NT2/D1 (cell line): ENCODE results near the gene AGAP1.

Experiments
- SUZ12 ChIP-seq: IDR thresholded peaks from 2 replicates; pipeline ENCODE4 v1.6.1; 2011; ENCODE audit not compliant: insufficient read length, insufficient read depth; ENCODE audit errors: extremely low read depth
- YY1 ChIP-seq: IDR thresholded peaks from 2 replicates; pipeline ENCODE4 v1.6.1; 2011; ENCODE audit not compliant: insufficient read length, insufficient read depth
- ZNF274 ChIP-seq: IDR thresholded peaks from 2 replicates; pipeline ENCODE4 v1.6.1; 2011; ENCODE audit warnings: mild to moderate bottlenecking, low read depth, low read length

DNA sequence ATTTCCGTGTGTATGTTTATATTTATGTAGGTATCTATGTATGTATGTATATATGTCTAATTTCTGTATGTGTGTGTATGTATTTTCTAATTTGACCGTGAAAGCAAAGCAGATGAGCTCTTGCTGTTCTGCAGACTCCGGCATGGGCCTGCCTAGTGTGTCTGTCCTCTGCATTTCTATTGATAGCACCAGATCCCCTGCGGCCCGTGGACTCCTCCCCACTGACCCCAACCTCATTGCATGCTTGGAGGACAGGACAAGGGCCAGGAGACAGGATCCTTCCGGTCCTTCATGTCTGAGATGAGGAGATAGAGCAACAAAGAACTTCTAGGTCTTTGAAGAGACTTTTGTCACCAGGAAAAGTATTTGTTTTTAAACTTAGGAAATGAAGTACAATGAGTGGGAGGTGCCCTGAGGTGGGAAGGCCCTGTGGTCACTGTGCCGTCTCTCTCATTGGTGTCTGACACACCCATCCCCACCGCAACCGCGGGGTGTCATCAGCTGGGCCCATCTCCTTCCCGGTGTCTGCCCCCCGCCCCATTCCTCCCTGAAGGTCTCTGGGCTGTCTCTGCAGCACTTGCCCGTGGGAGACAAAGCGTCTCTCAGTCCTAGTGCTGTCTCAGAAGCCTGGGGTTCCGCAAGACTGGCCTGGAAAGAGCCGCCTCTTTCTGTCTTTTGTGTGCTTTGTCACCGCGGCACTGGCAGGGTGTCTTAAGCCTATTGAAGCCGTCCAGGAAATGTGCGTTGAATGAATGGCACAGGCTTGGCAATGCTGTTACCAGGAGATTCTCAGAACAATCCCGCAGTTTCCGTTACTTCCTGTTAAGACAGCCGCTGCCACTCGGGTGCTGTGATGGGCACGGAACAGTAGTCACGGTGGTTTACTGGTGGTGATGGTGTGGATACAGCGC, 216.4 kb downstream of the AGAP1 start:
- TF ChIP-seq ZNF274, result no peak
- TF ChIP-seq YY1, result no peak
- no peak for TF ChIP-seq SUZ12
